Calu3 (cell line): ENCODE measurements around the gene HNF4A. TPM values are rescaled to one million over a fixed set of nuclear protein-coding genes. Genes with fewer than 3 reads are reported as not detected.
"Not testable (repeated sequence)": the region's sequence is repeated elsewhere in the genome, so short reads cannot be mapped to it uniquely, and the experiment has no call there.

Experiments used
- BruUV-seq: library from RNA; stranded (reverse); fragments of 400-500 nt; replicated peaks from 2 replicates; lab custom pipeline; 2021; lab: Mats Ljungman, UMichigan
- CTCF ChIA-PET: fragments of 300-600 bp; sonication (Branson Sonifier 250); formaldehyde crosslinking; loops from one replicate; lab custom pipeline; 2022; ENCODE audit warnings: antibody characterized with exemption; lab: Charles Lee
- DNase-seq: peaks from one replicate; pipeline ENCODE4 v3.0.0; 2022
- H3K27ac Mint-ChIP-seq: one replicate; pipeline ENCODE4 v1.8.0; 2022; ENCODE audit warnings: mixed read lengths; ENCODE audit not compliant: unreplicated experiment
- H3K27me3 Mint-ChIP-seq: one replicate; pipeline ENCODE4 v1.8.0; 2022; ENCODE audit warnings: mixed read lengths; ENCODE audit not compliant: unreplicated experiment
- H3K36me3 Mint-ChIP-seq: one replicate; pipeline ENCODE4 v1.8.0; 2022; ENCODE audit warnings: mild to moderate bottlenecking, moderate library complexity, mixed read lengths; ENCODE audit not compliant: insufficient read depth, unreplicated experiment
- H3K4me1 Mint-ChIP-seq: one replicate; pipeline ENCODE4 v1.8.0; 2022; ENCODE audit warnings: mild to moderate bottlenecking, low read depth, mixed read lengths; ENCODE audit not compliant: unreplicated experiment
- H3K4me3 Mint-ChIP-seq: one replicate; pipeline ENCODE4 v1.8.0; 2022; ENCODE audit warnings: mild to moderate bottlenecking, low read depth, moderate library complexity, mixed read lengths; ENCODE audit not compliant: unreplicated experiment
- H3K9me3 Mint-ChIP-seq: one replicate; pipeline ENCODE4 v1.8.0; 2022; ENCODE audit warnings: low read depth, mixed read lengths; ENCODE audit not compliant: unreplicated experiment
- CTCF ChIP-seq: fragments of 200-600 bp; IDR thresholded peaks from one replicate; pipeline ENCODE4 v1.8.0; 2022; ENCODE audit warnings: antibody characterized with exemption; ENCODE audit not compliant: unreplicated experiment
- intact Hi-C: fragments of 100-400 bp; cut with micrococcal nuclease; formaldehyde crosslinking; loops from one replicate; pipeline ENCODE4 v1.10.0; 2022; ENCODE audit not compliant: unreplicated experiment
- total RNA-seq: library from RNA; stranded (reverse); gene quantifications from 2 replicates; pipeline ENCODE4 v1.2.3, GENCODE V29; 2022

Gene HNF4A
- total RNA-seq, 1 experiment from 2014 or later: 27.7 TPM

DNA sequence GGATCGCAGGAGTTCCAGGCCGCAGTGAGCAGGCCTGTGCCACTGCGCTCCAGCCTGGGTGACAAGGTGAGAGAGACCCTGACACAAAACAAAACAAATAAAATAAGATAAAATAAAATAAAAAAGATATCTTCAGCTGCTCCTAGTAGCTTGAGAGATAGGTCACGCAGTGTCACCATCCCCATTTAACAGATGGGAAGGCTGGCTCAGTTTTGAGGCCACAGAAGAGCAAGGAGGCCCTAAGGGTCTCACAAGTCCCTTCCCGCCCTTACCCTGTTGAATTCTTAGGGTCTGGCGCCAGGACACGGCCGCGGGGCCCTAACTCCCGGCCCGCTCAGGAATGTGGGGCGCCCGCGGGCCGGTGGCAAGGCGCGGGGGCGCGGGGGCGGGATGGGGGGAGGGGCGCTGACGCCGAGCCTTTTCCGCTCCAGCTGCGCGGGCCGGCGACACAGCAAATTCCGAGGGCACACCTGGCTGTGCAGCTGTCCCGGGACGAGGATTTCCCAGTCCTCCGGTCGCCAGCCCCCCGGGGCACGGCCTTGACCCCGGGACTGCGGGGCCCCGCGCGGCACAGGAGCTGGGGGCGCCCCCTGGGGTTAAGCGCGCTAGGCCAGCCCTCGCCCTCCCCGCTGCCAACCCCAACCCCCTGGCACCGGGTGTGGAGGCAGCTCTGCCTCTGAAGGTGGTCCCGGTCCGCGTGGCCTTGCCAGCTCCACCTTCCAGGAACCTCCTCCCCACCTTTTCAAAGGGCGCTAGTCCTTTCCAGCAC is 28.9 kb upstream of the HNF4A start:
- H3K36me3 Mint-ChIP-seq: peaks cover 4% of the 10 kb centered on the region
- no peak overlapping the region for H3K27ac Mint-ChIP-seq
- H3K9me3 Mint-ChIP-seq: no peaks in the 10 kb centered on the region
- TF ChIP-seq CTCF: no peak
- peak; percentile 30 for DNase-seq
- intact Hi-C loops: no loop called here
- no TSS peak for BruUV-seq
- H3K27me3 Mint-ChIP-seq: peaks cover 10% of the 10 kb centered on the region
- no peaks in the 10 kb centered on the region for H3K4me1 Mint-ChIP-seq
- peak overlapping the region; percentile 21 for H3K4me3 Mint-ChIP-seq
- CTCF ChIA-PET: interaction anchor here (0.5 to 1.2 kb wide), 4 partner anchors 11 to 162 kb away, joined by 3 to 7 read pairs (median 3); partner anchors contain the start of gene R3HDML

DNA sequence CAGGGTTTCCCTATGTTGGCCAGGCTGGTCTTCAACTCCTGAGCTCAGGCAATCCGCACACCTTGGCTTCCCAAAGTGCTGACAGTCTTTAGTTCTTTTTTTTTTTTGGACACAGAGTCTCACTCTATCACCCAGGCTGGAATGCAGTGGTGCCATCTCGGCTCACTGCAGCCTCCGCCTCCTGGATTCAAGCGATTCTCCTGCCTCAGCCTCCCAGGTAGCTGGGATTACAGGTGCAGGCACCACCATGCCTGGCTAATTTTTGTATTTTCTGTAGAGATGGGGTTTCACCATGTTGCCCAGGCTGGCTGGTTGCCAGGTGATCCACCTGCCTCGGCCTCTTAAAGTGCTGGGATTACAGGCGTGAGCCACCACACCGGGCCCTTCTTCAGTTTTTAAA is 27.8 kb upstream of the HNF4A start:
- CTCF ChIA-PET: interaction anchor here (0.9 to 1.2 kb wide), 2 partner anchors 12 to 17 kb away, joined by 3 to 4 read pairs; partner anchors contain the start of gene FITM2
- H3K9me3 Mint-ChIP-seq, BruUV-seq, intact Hi-C loops, DNase-seq, H3K36me3 Mint-ChIP-seq, H3K27ac Mint-ChIP-seq, H3K27me3 Mint-ChIP-seq, H3K4me1 Mint-ChIP-seq: not testable (repeated sequence)
- H3K4me3 Mint-ChIP-seq: peak overlapping the region; percentile 21

GRCh38 chr20:44328428-44328827 is 27.1 kb upstream of the HNF4A start:
- Mint-ChIP-seq H3K4me3 (no peak overlapping the region), H3K36me3 (peaks cover 4% of the 10 kb centered on the region), H3K4me1 (no peaks in the 10 kb centered on the region), H3K9me3 (no peaks in the 10 kb centered on the region), H3K27ac (no peak overlapping the region), H3K27me3 (peaks cover 14% of the 10 kb centered on the region)
- no peak for DNase-seq
- intact Hi-C loops: no loop called here
- no TSS peak for BruUV-seq
- no peak for TF ChIP-seq CTCF
- CTCF ChIA-PET: interaction anchor here (0.9 to 1.2 kb wide), 2 partner anchors 11 to 17 kb away, joined by 3 to 4 read pairs; partner anchors contain the start of gene FITM2

GRCh38 chr20:44331201-44331600 is 24.3 kb upstream of the HNF4A start:
- no peak overlapping the region for H3K4me3 Mint-ChIP-seq
- H3K9me3 Mint-ChIP-seq: no peaks in the 10 kb centered on the region
- no peak overlapping the region for H3K27ac Mint-ChIP-seq
- H3K27me3 Mint-ChIP-seq: peaks cover 42% of the 10 kb centered on the region
- no TSS peak for BruUV-seq
- CTCF ChIA-PET: no interaction called here
- H3K4me1 Mint-ChIP-seq: no peaks in the 10 kb centered on the region
- no peak for DNase-seq
- no peak for TF ChIP-seq CTCF
- H3K36me3 Mint-ChIP-seq: no peaks in the 10 kb centered on the region
- intact Hi-C loops: no loop called here

DNA sequence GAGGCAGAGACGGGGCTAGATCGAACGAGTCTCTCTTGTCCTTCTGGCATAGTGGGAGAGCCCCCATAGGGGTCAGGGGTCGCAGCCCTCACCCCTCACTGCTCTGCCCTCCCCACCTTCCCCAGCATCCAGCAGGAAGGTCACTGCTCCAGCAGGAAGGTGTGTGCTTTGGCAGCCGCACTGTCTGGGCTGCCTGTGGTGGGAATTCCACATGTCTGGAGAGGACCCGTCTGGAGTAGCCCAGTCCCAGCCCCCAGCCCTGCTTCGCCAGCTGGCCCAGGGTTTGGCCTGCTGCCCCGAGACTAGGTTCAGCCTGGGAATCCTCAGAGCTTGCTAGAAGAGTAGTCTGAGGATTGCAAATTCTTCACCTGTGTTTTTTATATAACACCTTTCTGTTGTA is 21.2 kb upstream of the HNF4A start:
- peaks cover 55% of the 10 kb centered on the region for H3K27me3 Mint-ChIP-seq
- CTCF ChIA-PET: no interaction called here

More for the DNA sequence above, 21.2 kb upstream of the HNF4A start:
- Mint-ChIP-seq H3K36me3 (no peaks in the 10 kb centered on the region), H3K4me3 (no peak overlapping the region), H3K4me1 (no peaks in the 10 kb centered on the region), H3K9me3 (no peaks in the 10 kb centered on the region), H3K27ac (no peak overlapping the region)
- no TSS peak for BruUV-seq
- no peak for DNase-seq
- intact Hi-C loops: no loop called here
- no peak for TF ChIP-seq CTCF
